IPS-18a (cell line): ENCODE measurements around the gene STXBP3.
"Not testable (repeated sequence)": the region's sequence is repeated elsewhere in the genome, so short reads cannot be mapped to it uniquely, and the experiment has no call there.

Experiments used
- H3K27ac ChIP-seq: one replicate; pipeline ENCODE4 v1.5.1; 2013; ENCODE audit warnings: low read length
- H3K27me3 ChIP-seq: one replicate; pipeline ENCODE4 v1.6.1; 2013; ENCODE audit warnings: mild to moderate bottlenecking, low read length; ENCODE audit not compliant: control insufficient read depth, insufficient read depth
- H3K36me3 ChIP-seq: one replicate; pipeline ENCODE4 v1.6.1; 2013; ENCODE audit warnings: low read depth, low read length; ENCODE audit not compliant: control insufficient read depth
- H3K4me1 ChIP-seq: one replicate; pipeline ENCODE4 v1.6.1; 2013; ENCODE audit warnings: low read depth, low read length; ENCODE audit not compliant: control insufficient read depth
- H3K4me3 ChIP-seq: one replicate; pipeline ENCODE4 v1.5.1; 2013; ENCODE audit warnings: low read length
- H3K9ac ChIP-seq: one replicate; pipeline ENCODE4 v1.6.1; 2013; ENCODE audit warnings: mild to moderate bottlenecking, low read length, moderate library complexity
- H3K9me3 ChIP-seq: one replicate; pipeline ENCODE4 v1.6.1; 2013; ENCODE audit warnings: low read depth, low read length; ENCODE audit not compliant: control insufficient read depth

Gene STXBP3

GRCh38 chr1:108746382-108747170 lies at the start of gene STXBP3:
TSS of gene STXBP3 (plus strand) at chr1:108746674. CDS start at chr1:108746738, 64 bp downstream.
- peaks cover 2% of the 10 kb centered on the region for H3K4me1 ChIP-seq
- peaks cover 9% of the 10 kb centered on the region for H3K27me3 ChIP-seq
- peak within 1 kb of the TSS; percentile 78 for H3K9ac ChIP-seq
- H3K9me3 ChIP-seq: no peaks in the 10 kb centered on the region
- peak within 1 kb of the TSS; percentile 96 for H3K4me3 ChIP-seq
- no peaks in the 10 kb centered on the region for H3K36me3 ChIP-seq
- H3K27ac ChIP-seq: peak within 1 kb of the TSS; percentile 60

GRCh38 chr1:108699375-108700332 lies 46.8 kb upstream of the STXBP3 start:
- Histone ChIP-seq H3K9me3 (no peaks in the 10 kb centered on the region), H3K36me3 (peaks cover 72% of the 10 kb centered on the region), H3K4me1 (no peaks in the 10 kb centered on the region), H3K27me3 (no peaks in the 10 kb centered on the region), H3K4me3 (no peak overlapping the region), H3K27ac (no peak overlapping the region), H3K9ac (no peak overlapping the region)

GRCh38 chr1:108701176-108701849 lies 45.2 kb upstream of the STXBP3 start:
- H3K27me3 ChIP-seq: no peaks in the 10 kb centered on the region
- no peak overlapping the region for H3K9ac ChIP-seq
- peaks cover 57% of the 10 kb centered on the region for H3K36me3 ChIP-seq
- H3K4me1 ChIP-seq: no peaks in the 10 kb centered on the region
- H3K27ac ChIP-seq: no peak overlapping the region
- no peaks in the 10 kb centered on the region for H3K9me3 ChIP-seq
- no peak overlapping the region for H3K4me3 ChIP-seq

GRCh38 chr1:108702109-108702508 lies 44.4 kb upstream of the STXBP3 start:
- H3K9me3 ChIP-seq, H3K9ac ChIP-seq, H3K27me3 ChIP-seq, H3K4me3 ChIP-seq, H3K27ac ChIP-seq, H3K4me1 ChIP-seq: not testable (repeated sequence)
- H3K36me3 ChIP-seq: peaks cover 49% of the 10 kb centered on the region

GRCh38 chr1:108703939-108704338 lies 42.5 kb upstream of the STXBP3 start:
- no peaks in the 10 kb centered on the region for H3K4me1 ChIP-seq
- no peaks in the 10 kb centered on the region for H3K9me3 ChIP-seq
- H3K36me3 ChIP-seq: peaks cover 30% of the 10 kb centered on the region
- H3K4me3 ChIP-seq: no peak overlapping the region
- no peak overlapping the region for H3K9ac ChIP-seq
- no peak overlapping the region for H3K27ac ChIP-seq
- H3K27me3 ChIP-seq: no peaks in the 10 kb centered on the region

GRCh38 chr1:108704496-108704895 lies 42.0 kb upstream of the STXBP3 start:
- Histone ChIP-seq H3K9ac (no peak overlapping the region), H3K36me3 (peaks cover 25% of the 10 kb centered on the region), H3K27ac (no peak overlapping the region), H3K27me3 (no peaks in the 10 kb centered on the region), H3K4me1 (no peaks in the 10 kb centered on the region), H3K9me3 (no peaks in the 10 kb centered on the region), H3K4me3 (no peak overlapping the region)

GRCh38 chr1:108706643-108707042 lies 39.8 kb upstream of the STXBP3 start:
- no peak overlapping the region for H3K9ac ChIP-seq
- H3K27ac ChIP-seq: no peak overlapping the region
- H3K27me3 ChIP-seq: no peaks in the 10 kb centered on the region
- no peak overlapping the region for H3K4me3 ChIP-seq
- no peaks in the 10 kb centered on the region for H3K9me3 ChIP-seq
- H3K36me3 ChIP-seq: peaks cover 3% of the 10 kb centered on the region
- H3K4me1 ChIP-seq: no peaks in the 10 kb centered on the region

GRCh38 chr1:108708691-108709660 lies 37.5 kb upstream of the STXBP3 start:
- Histone ChIP-seq H3K36me3 (no peaks in the 10 kb centered on the region), H3K4me3 (no peak overlapping the region), H3K27ac (no peak overlapping the region), H3K4me1 (no peaks in the 10 kb centered on the region), H3K9me3 (no peaks in the 10 kb centered on the region), H3K27me3 (no peaks in the 10 kb centered on the region), H3K9ac (no peak overlapping the region)

GRCh38 chr1:108712606-108713150 lies 33.8 kb upstream of the STXBP3 start, which contains the start of gene FNDC7:
TSS of gene FNDC7 (plus strand) at chr1:108712908. CDS start at chr1:108712934, 26 bp downstream.
- H3K9ac ChIP-seq: no peak within 1 kb of the TSS
- H3K4me1 ChIP-seq: peaks cover 11% of the 10 kb centered on the region
- no peaks in the 10 kb centered on the region for H3K36me3 ChIP-seq
- H3K27me3 ChIP-seq: no peaks in the 10 kb centered on the region
- H3K4me3 ChIP-seq: peak within 1 kb of the TSS; percentile 7
- H3K27ac ChIP-seq: no peak within 1 kb of the TSS
- H3K9me3 ChIP-seq: no peaks in the 10 kb centered on the region

- Histone ChIP-seq H3K27ac (no peak overlapping the region), H3K4me3 (no peak overlapping the region), H3K9ac (no peak overlapping the region), H3K4me1 (peaks cover 27% of the 10 kb centered on the region), H3K9me3 (no peaks in the 10 kb centered on the region), H3K27me3 (no peaks in the 10 kb centered on the region), H3K36me3 (no peaks in the 10 kb centered on the region)
Observed at GRCh38 chr1:108715932-108716331, 30.5 kb upstream of the STXBP3 start.
